Putamen (tissue), 1 donor: Measurements from ENCODE around the gene GSG1L.

Source experiments
- DNase-seq: peaks from one replicate; pipeline ENCODE4 v3.0.0-alpha.2; 2016; ENCODE audit warnings: low spot score

The GSG1L gene

DNA sequence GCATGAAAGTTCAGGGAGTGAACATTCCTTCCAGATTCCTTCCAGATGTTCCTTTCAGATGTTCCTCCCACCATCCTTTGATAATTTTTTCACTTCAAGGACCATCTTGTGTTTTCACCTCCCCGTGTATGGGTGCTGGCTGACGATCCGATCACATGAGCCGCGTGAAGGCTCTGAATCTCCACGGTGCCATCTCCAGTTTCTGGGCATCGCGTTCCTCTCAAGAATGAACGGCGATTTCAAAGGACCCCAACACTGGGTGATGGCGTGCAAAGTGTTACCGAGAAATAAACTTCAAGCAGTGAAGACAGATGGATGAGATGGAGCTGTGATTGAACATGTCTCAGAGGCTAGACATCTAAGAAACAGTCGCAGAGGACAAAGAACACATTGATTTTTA lies 245.3 kb downstream of the GSG1L start:
- DNase-seq = no peak

DNA sequence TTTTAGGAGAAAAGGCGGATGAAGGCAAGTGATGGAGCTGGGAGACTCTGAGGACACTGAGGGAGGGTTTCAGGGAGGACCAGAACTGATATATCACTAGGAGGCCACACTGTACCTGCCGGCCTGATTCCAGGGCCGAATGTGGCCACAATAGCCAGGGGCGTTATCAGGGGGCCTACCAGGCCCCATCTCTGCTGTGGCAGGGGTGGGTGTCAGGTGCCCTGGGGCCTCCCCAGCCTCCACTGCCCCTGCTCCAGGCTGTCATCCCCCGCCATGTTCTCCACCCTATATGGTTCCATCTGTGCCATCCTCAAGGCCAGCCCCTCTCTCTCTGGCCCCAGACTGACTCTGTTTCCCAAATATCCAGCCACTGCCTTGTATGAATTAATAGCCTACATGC lies 246.5 kb downstream of the GSG1L start:
- DNase-seq = no peak

DNA sequence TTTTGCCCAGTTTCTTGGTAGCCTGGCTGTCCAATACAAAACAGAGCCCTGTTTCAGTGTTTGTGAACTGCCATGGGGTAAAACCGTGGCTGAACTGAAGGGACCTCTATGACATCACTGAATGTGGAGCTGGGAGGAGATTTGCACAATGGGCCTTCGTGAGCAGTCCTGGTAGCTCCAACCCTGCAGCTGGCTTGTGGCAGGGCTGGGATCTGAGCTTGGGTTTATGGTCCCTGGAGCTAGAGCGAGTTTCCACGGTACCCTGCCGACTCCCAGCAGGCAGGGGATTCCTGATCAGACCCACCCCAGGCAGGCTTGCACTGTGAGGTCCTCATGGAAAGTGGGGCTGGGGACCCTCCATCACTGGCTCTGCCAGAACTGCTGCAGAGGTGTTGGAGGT lies 247.0 kb downstream of the GSG1L start:
- peak; percentile 66 for DNase-seq

DNA sequence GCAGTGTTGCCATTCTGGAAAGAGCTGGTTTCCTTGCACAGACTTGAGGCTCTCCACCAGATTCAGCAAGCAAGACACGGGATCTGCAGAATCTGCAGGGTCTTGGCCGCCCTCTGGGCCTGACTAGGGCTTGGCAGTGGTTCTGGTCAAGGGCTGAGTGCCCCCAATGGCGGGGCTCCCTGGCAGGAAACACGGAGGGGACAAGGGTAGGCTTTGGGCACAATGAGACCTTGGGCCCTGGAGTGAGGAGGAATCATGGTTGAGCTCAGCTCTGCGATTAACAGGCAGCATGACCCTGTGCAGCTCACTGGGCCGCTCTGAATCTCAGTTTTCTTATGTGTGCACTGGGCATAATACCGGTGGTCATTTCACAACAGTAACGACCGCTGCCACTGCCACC lies 249.9 kb downstream of the GSG1L start:
- DNase-seq = no peak

DNA sequence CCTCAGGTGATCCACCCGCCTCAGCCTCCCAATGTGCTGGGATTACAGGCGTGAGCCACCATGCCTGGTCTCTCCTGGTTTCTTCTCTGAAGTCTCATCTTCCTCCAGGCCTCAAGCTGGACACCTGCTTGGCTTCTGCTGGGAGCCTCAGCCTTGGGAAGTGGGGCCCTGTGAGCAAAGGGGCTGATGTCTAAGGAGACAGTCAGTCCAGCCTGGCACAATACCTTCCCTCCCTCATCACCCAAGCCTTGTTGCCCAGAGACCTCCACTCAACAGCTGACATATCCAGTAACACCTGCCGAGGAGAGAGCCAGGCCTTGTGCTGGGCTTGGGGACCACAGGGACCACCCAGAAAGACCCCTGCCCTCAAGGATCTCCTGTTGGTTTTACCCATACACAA lies 251.6 kb downstream of the GSG1L start:
- no peak for DNase-seq

DNA sequence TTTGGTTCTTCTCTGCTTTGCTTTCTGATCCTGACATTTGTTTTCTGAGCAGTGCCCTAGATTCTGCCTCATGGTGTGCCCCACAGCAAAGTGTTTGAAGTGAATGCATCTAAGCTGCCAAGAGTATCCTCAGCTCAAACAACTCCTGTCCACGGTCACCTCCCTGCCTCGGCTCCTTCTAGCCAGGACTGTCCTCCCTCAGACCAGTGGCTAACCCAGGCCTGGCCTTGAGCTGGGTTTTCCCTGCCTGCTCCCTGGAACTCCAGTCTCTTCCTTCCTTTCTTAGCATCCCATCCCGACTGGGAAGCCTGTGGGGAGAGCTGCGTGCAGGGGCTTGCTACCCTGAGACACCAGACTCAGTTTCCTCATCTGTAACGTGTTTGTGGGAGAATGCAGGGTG lies 256.5 kb downstream of the GSG1L start:
- no peak for DNase-seq

DNA sequence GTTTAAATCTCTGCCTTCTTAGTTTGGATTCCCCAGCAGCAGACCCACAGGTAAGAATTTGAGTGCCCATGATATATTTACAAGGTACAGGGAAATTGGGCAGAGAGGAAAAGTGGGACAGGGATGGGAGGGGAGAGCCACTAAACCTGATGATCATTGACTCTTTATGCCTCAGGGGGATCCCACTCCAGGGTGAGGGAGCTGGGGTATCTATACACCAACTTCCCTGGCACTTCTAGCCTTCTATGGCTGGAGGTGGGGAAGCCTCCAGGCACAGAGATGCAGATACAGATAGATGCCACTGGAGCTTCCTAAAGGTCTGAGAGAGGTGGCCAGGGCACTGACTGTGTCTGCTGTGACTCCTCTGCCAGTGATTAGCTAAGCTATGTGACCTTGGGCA lies 257.1 kb downstream of the GSG1L start:
- DNase-seq = no peak

DNA sequence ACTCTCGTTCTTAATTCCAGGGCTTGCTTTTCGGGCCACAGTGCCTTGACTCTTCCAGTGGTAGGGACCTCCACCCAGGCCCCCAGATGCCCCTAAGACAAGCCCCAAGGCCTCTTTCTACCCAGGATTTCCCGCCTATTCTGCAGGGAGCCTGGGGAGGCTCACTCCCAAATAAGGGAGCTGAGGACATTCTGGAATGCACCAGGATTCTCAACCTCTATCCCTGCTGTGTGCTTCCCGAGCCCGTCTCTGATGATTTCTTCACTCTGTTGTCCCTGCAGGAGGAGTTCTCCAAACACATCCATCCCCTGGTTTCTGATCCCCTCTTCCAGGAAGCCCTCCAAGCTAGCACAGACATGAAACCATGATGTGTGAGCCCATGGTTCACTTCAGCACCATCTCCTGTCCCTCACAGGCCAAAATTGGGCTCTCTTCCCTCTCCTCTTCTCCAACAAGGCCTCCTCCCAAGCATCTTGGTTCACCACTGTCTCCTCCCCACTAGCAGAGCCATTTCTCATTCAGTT lies 257.6 kb downstream of the GSG1L start:
- DNase-seq = no peak

DNA sequence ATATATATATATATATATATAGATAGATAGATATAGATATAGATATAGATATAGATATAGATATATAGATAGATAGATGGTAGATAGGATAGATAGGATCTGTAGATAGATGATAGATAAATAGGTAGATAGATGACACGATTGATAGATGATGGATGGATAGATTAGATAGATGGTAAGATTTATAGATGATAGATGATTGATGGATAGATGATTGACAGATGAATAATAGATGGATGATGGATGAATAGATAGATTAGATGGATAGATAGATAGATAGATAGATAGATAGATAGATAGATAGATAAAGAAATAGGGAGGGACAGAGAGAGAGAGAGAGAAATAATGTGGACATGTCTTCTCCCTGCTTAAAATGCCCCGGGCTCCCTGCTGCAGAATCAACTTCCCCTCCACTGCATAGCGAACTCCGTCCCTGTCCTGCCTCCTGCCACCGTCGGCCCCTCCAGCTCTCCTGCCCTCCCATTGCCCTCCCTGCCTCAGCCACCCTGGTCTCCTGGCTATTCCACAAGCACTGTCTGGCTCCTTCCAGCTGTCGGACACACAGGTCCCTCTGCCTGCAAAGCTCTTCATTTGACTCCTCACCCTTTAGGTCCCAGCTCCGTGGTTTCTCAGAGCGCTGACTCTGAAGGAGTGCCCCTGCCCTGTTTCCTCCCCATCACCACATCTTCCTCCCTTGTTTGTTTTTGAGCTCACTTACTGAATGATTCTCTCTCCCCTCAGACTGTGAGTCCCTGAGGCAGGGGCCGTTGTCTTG lies 259.6 kb downstream of the GSG1L start:
- DNase-seq = no peak

DNA sequence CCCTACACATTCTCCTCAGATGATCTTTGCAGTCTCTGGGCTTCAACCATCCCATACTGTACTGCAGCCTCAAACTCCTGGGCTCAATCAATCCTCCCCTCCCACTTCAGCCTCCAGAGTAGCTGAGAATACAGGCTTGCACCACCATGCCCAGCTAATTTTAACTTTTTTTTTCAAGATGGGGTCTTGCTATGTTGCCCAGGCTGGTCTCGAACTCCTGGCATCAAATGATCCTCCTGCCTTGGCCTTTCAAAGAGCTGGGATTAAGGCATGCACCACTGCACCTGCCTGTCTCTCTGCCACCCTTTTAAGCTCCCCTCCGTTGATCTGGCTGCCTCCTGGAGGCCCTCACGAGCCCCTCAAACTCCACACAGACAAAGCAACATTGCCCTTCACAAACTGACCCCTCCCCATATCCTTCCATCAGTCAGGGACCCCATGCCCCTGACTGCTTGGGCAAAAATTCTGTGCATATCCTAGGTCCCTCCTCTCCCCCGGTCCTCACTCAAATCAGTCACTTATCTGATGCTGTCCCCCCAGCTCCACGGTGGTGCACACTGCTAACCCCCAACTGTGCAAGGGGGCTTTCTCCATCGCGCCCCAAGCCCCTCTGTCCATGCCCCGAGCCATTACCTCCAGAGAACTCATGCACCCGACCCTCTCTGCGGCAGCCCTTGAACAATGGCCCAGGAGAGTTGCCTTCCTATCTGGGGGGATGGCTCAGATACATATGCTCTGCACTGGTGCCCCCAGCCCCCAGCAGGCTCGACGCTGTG lies 260.7 kb downstream of the GSG1L start:
- DNase-seq = no peak

DNA sequence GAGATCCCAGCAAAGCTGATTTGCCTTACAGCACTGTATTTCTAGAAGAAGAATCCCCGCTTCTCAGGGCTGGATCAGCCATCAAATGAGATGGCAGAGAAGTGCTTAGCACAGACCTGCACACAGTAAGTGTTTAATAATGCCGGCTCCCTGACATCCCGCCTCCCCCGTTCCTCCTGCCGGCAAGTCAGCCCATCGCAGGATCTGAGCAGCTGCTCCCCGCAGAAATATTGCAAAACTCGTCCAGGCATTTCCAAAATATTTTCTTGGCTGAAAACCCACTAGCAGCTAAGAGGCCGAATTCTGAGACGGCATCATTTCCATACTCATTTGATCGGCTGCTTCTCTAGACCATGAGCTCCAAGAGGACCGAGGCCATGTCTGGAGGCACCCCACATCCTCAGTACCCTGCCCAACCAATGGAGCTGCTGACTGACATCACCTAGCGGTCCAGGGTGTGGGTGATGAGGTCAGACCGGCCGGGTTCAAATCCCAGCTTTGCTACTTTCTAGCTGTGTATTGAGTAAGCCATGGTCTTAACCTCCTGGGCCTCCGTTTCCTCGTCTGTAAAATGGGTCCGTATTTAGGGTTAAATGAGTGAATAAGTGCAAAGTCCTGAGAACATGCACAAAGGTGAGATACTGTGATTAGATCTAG lies 262.1 kb downstream of the GSG1L start:
- no peak for DNase-seq

DNA sequence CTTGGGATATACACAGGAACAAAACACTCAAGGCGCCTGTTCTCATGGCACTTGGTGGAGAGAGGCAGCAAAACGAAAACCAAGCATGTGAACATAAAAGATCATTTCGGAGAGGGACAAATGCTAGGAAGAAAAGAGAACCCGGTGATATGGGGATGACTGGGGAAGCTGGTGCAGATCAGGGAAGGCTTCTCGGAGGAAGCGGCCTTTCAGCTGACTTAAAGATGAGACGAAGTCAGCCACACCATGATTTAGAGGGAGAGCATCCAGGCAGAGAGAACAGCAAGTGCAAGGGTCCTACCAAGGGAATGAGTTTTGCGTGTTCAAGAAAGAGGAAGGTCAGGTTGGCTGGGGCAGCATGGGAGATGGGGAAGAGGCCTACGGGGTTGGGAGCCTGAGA lies 262.7 kb downstream of the GSG1L start:
- DNase-seq = no peak

DNA sequence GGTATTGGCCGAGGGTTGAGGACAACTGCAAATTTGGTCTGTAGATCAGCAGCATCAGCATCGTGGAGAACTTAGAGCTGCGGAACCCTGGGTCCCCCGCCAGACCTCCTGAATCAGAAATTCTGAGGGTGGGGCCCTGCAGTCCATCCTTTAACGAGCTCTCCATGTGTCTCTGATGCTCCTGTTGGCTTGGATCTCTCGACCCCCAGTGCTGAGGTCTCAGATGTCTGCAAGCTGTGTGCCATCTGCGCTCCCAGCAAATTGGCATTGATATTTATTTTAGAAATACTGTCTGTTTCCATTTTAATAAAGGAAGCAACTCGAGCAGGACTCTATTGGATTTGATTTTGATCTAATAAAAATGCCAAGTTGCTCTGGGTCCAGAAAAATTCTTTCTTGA lies 263.6 kb downstream of the GSG1L start:
- no peak for DNase-seq

DNA sequence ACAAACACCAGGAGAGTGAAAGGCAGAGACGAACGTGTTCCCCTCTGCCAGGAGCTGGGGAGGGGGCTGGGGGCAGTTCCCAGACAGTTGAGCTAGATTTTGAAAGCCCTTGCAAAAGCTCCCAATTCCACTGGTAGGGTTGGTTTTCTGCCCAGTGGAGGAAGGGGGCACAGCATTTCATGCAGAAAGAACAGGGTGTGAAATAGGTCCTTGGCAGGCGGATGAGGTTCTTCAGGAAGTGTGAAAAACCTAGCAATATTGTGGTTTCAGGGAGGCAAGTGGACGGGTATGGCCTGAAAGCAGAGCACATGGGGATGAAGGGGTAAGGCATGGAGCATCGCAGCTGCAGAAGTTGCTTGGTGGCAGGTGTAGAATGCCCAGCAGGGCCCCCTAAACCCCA lies 265.3 kb downstream of the GSG1L start:
- no peak for DNase-seq

DNA sequence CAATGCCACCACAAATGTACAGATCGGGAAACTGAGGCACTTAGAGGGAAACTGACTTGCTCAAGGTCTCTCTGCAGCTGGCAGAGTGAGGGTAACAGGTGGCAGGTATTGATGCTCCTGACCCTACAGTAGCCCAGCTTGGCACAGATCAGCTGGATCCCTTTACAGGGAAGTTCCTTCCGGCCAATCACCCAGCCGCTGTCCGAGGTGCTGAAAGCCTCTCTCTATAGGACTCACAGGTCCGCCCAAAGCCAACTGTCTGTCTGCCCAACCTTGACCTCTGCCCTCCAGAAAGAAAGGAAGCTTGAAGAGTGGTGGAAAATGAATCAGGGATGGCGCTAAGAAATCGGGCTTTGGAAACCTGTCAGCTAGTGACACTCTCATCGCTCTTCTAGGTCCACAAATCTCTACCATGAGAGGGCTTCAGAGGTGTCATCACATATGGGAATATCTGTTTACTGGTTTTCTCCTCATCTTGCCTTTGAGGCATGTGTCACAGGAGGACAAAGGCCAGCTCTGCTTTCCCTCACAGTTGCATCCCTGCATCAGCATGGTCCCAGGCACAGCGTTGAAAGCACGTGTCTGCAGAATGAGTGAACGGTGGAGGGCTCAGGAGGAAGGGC lies 267.4 kb downstream of the GSG1L start:
- no peak for DNase-seq

DNA sequence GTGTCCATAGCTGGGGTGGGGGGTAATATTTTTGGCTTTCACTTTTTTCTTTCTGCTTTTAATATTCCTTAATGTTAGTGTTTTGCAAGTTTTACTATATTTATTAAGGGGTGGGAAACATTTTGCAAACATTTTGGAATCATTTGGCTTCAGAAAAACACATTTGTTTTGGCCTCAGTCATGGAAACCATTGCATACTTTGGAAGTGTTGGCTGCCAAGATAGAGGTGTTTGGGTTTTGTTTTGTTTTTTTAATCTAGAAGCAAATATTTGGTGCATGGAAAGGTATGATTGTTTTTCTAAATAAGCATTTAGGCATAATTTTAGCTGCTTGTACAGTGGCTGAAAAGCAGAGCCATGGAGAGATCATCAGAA lies 270.3 kb downstream of the GSG1L start:
- no peak for DNase-seq

DNA sequence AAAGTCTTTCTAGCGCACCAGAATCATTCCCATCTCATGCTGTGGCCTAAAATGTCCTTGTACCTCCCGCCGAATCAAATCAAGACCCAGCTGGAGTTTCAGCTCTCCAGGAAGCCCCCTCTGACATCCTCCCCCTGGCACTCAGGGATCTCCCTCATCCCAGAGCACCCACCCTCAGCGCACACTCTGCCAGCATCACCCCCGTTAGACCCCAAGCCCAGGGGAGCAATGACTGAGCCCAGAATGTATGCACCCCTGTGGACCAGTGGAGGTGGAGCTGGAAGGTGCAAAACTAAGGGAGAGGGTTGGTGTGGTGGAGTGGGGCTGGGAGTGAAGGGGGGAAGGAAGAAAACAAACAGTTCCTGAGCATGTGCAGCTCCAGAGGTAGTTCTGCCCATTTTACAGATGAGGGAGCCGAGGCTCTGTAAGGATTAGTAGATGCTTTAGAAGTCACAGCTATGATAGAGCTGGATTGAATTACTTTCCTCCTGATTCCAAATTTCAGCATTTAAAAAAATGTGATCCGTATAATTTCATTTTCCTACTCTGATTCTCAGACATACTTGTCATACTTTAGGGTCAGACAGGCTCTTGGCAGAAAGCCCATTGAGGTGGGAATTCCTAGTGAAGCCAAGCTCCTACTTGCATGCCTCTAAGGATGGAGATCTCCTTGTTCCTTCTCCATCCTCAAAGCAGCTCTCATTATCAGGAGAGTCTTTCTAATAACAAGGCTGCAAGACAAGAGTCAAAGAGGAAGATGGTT lies 270.8 kb downstream of the GSG1L start:
- no peak for DNase-seq

DNA sequence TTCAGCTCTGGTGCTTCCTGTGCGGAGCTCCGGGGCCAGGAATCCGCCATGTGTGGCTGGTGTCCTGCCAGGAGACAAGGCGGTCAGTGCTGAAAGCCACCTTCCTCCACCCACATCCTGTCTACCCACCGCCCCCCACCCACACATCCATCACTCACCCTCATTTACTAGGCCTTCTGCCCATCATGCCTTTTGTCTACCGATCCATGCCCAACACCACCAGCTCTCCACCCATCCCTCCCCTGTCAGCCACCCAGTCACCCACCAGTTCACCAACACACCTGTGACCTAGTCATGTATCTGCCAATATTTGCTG lies 272.2 kb downstream of the GSG1L start:
- no peak for DNase-seq

DNA sequence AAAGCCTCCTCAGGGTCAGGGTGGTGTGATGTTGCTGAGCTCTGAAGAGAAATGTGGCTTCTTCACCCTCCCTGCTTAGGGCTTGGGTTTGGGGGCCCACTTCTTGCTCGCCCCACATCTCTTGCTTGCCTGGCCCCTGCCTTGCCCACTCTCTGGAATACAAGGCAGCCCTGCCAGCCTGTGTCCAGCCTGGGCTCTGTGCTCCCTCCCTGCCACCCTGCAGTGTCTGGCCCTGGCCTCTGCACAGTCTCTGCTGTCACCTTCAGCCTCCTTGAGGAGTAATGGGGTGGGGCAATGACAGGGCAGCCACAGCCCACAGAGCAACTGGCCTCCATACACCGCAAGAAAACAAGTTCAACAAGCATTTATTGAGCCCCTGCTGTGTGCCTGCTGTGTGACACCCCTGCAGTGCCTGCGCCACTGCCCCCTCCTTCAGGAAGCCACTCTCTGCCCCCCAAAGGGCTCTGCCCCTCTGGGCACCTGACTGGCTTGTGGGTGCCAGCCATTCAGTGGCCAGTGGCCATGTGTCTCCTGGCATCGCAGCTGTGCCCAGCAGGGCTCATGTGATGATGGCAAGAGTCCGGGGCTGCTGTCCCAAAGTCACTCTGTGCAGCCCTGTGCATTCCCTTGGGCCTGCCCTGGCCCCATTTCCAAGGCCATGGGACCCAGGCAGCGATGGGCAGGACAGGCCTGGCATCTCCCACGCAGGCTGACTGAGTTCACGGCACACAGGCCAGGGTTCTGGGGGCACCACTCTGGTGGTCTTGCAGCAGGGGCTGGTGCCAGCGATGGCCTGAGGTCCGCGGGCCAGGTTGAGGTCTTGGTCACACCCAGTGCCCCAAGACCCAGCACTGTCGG lies 272.7 kb downstream of the GSG1L start:
- no peak for DNase-seq

DNA sequence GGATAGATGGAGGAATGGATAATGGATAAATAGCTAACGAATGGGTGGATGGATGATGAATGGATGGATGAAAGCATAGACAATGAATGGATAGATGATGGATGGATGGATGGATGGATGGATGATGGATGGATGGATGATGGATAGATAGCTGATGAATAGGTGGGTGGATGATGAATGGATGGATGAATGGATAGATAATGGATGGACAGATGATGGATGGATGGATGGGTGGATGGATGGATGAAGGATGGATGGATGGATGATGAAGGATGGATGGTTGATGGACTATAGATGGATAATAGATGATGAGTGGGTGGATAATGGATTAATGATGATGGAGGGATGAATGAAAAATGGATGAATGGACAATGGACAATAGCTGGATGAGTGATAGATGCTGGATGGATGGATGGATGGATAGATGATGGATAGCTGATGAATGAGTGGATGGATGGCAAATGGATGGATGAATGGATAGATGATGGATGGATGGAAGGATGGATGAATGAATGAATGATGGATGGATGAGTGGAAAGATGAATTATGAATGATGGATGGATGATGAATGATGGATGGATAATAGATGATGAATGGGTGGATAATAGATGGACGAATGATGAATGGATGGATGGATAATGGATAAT lies 273.8 kb downstream of the GSG1L start:
- DNase-seq = no peak
